Liver (tissue), 9 donors: Measurements from ENCODE around the gene FAM3B. TPM values are rescaled to one million over a fixed set of nuclear protein-coding genes. Genes with fewer than 3 reads are reported as not detected.

ENCODE experiments used
- DNase-seq: peaks from one replicate; pipeline ENCODE4 v3.0.0-alpha.2; 2017; ENCODE audit warnings: low spot score
- H3K27ac ChIP-seq, 2 donors: one replicate each; pipeline ENCODE4 v1.7.0; 2013; ENCODE audit warnings: inconsistent platforms in 2 of 2, low read length in 2 of 2, control low read depth in 1 of 2, low read depth in 1 of 2, mild to moderate bottlenecking in 1 of 2
- H3K27me3 ChIP-seq, 4 donors: one replicate each; pipeline versions ENCODE4 v1.6.1 to v1.7.0; 2013; ENCODE audit warnings: low read length in 3 of 4, inconsistent platforms in 1 of 4, mild to moderate bottlenecking in 1 of 4, moderate library complexity in 1 of 4; ENCODE audit not compliant: control insufficient read depth in 4 of 4, insufficient read depth in 4 of 4
- H3K36me3 ChIP-seq, 4 donors: one replicate each; pipeline versions ENCODE4 v1.6.1 to v1.7.0; 2013; ENCODE audit warnings: low read length in 3 of 4, mild to moderate bottlenecking in 3 of 4, low read depth in 1 of 4, moderate library complexity in 1 of 4; ENCODE audit not compliant: control insufficient read depth in 4 of 4, insufficient read depth in 3 of 4
- H3K4me1 ChIP-seq, 4 donors: one replicate each; pipeline versions ENCODE4 v1.6.1 to v1.7.0; 2013; ENCODE audit warnings: low read length in 3 of 4, mild to moderate bottlenecking in 3 of 4, moderate library complexity in 1 of 4; ENCODE audit not compliant: control insufficient read depth in 4 of 4, insufficient read depth in 4 of 4
- H3K4me3 ChIP-seq, 3 donors: one replicate each; pipeline versions ENCODE4 v1.6.1 to v1.7.0; 2013; ENCODE audit warnings: low read length in 3 of 3, control low read depth in 1 of 3, low read depth in 1 of 3, mild to moderate bottlenecking in 1 of 3
- H3K9ac ChIP-seq, 2 donors: one replicate each; pipeline ENCODE4 v1.7.0; 2013; ENCODE audit warnings: low read length in 2 of 2, mild to moderate bottlenecking in 2 of 2, moderate library complexity in 2 of 2, control low read depth in 1 of 2, low read depth in 1 of 2
- H3K9me3 ChIP-seq, 4 donors: one replicate each; pipeline versions ENCODE4 v1.6.1 to v1.7.0; 2013; ENCODE audit warnings: low read length in 3 of 4; ENCODE audit not compliant: control insufficient read depth in 4 of 4
- EGR1 ChIP-seq, 2 donors: IDR thresholded peaks; 2 replicates each; pipeline ENCODE4 v1.6.1; 2016 to 2018; ENCODE audit warnings: antibody characterized with exemption in 2 of 2, low read depth in 2 of 2
- FOXA1 ChIP-seq: IDR thresholded peaks from 2 replicates; pipeline ENCODE4 v1.6.1; 2016; ENCODE audit warnings: antibody characterized with exemption
- FOXA2 ChIP-seq: IDR thresholded peaks from 2 replicates; pipeline ENCODE4 v1.6.1; 2016; ENCODE audit warnings: antibody characterized with exemption
- GABPA ChIP-seq, 2 donors: IDR thresholded peaks in 1 of 2; conservative IDR thresholded peaks in 1 of 2; 2 replicates each; pipeline ENCODE4 v1.6.1; 2016; ENCODE audit warnings: antibody characterized with exemption in 2 of 2, mild to moderate bottlenecking in 1 of 2, moderate library complexity in 1 of 2
- HNF4A ChIP-seq, 2 donors: conservative IDR thresholded peaks; 2 replicates each; pipeline ENCODE4 v1.6.1; 2016; ENCODE audit warnings: antibody characterized with exemption in 2 of 2, mild to moderate bottlenecking in 2 of 2
- HNF4G ChIP-seq: IDR thresholded peaks from 2 replicates; pipeline ENCODE4 v1.6.1; 2016; ENCODE audit warnings: antibody characterized with exemption
- JUND ChIP-seq, 2 donors: IDR thresholded peaks; 2 replicates each; pipeline ENCODE4 v1.6.1; 2016; ENCODE audit warnings: antibody characterized with exemption in 2 of 2
- MAX ChIP-seq: IDR thresholded peaks from 2 replicates; pipeline ENCODE4 v1.6.1; 2016; ENCODE audit warnings: antibody characterized with exemption
- NR2F2 ChIP-seq: IDR thresholded peaks from 2 replicates; pipeline ENCODE4 v1.6.1; 2016; ENCODE audit warnings: antibody characterized with exemption
- RAD21 ChIP-seq, 2 donors: IDR thresholded peaks; 2 replicates each; pipeline ENCODE4 v1.6.1; 2016; ENCODE audit warnings: antibody characterized with exemption in 2 of 2, mild to moderate bottlenecking in 2 of 2
- REST ChIP-seq: IDR thresholded peaks from 2 replicates; pipeline ENCODE4 v1.6.1; 2016; ENCODE audit warnings: antibody characterized with exemption, mild to moderate bottlenecking
- RXRA ChIP-seq, 2 donors: IDR thresholded peaks; 2 replicates each; pipeline ENCODE4 v1.6.1; 2017 to 2018; ENCODE audit warnings: antibody characterized with exemption in 2 of 2, mild to moderate bottlenecking in 1 of 2
- SP1 ChIP-seq: IDR thresholded peaks from 2 replicates; pipeline ENCODE4 v1.6.1; 2018; ENCODE audit warnings: antibody characterized with exemption, mild to moderate bottlenecking
- TAF1 ChIP-seq: conservative IDR thresholded peaks from 2 replicates; pipeline ENCODE4 v1.6.1; 2016; ENCODE audit warnings: antibody characterized with exemption, mild to moderate bottlenecking
- YY1 ChIP-seq: IDR thresholded peaks from 2 replicates; pipeline ENCODE4 v1.6.1; 2016; ENCODE audit warnings: antibody characterized with exemption, mild to moderate bottlenecking
- ZBTB33 ChIP-seq: IDR thresholded peaks from 2 replicates; pipeline ENCODE4 v1.6.1; 2016; ENCODE audit warnings: antibody characterized with exemption
- WGBS: extraction: QIAGEN DNeasy Blood & Tissue Kit; methylation state at CpG from one replicate; pipeline ENCODE4 v1.1.7; 2013; 5-methylcytosine and 5-hydroxymethylcytosine counted together
- polyA plus RNA-seq, 2 donors: library from polyadenylated mRNA; stranded (reverse) in 1 of 2; unstranded in 1 of 2; fragments of 200-250 nt in 1 of 2; fragments of >200 nt in 1 of 2; fragmentation: Nextera tagmentation in 1 of 2; extraction: Ambion mirVana in 1 of 2; gene quantifications; one replicate each; pipeline versions ENCODE4 v1.2.1 to v1.2.3, GENCODE V29; 2013 to 2015
- total RNA-seq, 2 donors: library from RNA; depleted of rRNA; stranded (reverse); fragments of >200 nt; gene quantifications; one replicate each; pipeline ENCODE4 v1.2.3, GENCODE V29; 2014
- TF ChIP-seq, protein P1 (sequence below): fragments of 150-350 bp; IDR thresholded peaks from 2 replicates; pipeline ENCODE4 v1.5.1; 2017; ENCODE audit warnings: improper control_type of control experiment, low read depth, low read length; ENCODE audit not compliant: missing input control
- TF ChIP-seq, protein P2 (sequence below): IDR thresholded peaks from 2 replicates; pipeline ENCODE4 v1.6.1; 2016; ENCODE audit warnings: antibody characterized with exemption
- donor health status: healthy.
- donor health status: healthy.
- donor health status: healthy.
- donor health status: healthy.
- donor health status: healthy.

FAM3B gene
- total and polyA plus RNA-seq, 4 donors = 0.72 to 18.2 (median 3.4) TPM

DNA sequence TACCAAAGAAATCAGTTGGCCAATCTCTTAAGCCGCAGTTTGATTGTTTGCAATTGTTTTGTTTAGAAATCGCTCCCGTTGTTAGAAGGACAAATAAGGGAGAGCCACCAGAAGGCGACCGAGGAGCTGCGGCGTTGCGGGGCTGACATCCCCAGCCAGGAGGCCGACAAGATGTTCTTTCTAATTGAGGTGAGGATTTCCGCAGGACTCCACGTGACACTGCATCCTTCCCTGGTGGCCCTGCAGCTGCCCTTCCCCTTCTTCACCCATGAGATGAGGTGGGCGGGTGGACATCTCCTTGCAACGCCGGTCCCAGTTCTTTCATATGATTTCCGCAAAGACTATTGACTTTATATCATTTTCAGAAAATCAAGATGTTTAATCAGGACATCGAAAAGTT is 82.2 kb downstream of the FAM3B start:
- TF ChIP-seq ZBTB33 (no peak), EGR1 (IDR thresholded peaks at IDR 0.05; ENCODE audit: low read depth in 2 of 2) (no peak), FOXA2 (no peak), FOXA1 (no peak), GABPA (IDR thresholded peaks at IDR 0.05 in 1 of 2, conservative IDR thresholded peaks at IDR 0.05 in 1 of 2) (no peak), JUND (IDR thresholded peaks at IDR 0.05) (no peak)
- no peak overlapping the region for H3K9ac ChIP-seq
- no peaks in the 10 kb centered on the region for H3K9me3 ChIP-seq
- H3K4me1 ChIP-seq = no peaks in the 10 kb centered on the region
- peaks cover 0 to 2% (median 1%) of the 10 kb centered on the region in 4 donors for H3K36me3 ChIP-seq
- no peak for DNase-seq
- H3K4me3 ChIP-seq = no peak overlapping the region
- no peaks in the 10 kb centered on the region for H3K27me3 ChIP-seq
- no peak overlapping the region for H3K27ac ChIP-seq
- 90% methylated on average over 16 of the region's 16 CpGs for WGBS

DNA sequence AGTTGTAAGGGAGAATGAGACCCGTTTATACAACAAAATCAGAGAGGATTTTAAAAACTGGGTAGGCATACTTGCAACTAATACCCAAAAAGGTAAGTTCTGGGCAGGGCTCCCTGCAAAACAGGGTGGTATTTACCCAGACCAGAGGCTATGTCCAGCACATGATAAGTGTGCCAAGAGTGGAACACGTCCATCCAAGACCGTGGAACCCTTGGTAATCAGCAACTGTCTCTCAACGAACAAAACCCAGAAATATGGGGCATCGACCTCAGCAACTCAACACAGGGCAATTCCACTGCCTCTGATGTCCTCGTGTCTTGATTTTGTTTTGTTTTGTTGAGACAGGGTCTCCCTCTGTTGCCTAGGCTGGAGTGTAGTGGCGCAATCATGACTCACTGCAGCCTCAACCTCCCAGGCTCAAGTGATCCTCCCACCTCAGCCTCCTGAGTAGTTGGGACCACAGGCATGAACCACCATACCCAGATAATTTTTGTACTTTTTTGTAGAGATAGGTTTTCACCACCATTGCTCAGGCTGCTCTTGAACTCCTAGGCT is 82.7 kb downstream of the FAM3B start:
- Histone ChIP-seq H3K4me1 (no peaks in the 10 kb centered on the region), H3K4me3 (no peak overlapping the region), H3K9ac (no peak overlapping the region), H3K9me3 (no peaks in the 10 kb centered on the region), H3K36me3 (peaks cover 0 to 2% (median 1%) of the 10 kb centered on the region in 4 donors), H3K27me3 (no peaks in the 10 kb centered on the region), H3K27ac (no peak overlapping the region)
- 90% methylated on average over 7 of the region's 7 CpGs for WGBS
- TF ChIP-seq JUND (IDR thresholded peaks at IDR 0.05) (no peak), HNF4A (conservative IDR thresholded peaks at IDR 0.05) (no peak), RXRA (IDR thresholded peaks at IDR 0.05) (no peak), RAD21 (IDR thresholded peaks at IDR 0.05) (no peak), REST (no peak), FOXA2 (no peak), YY1 (no peak), HNF4G (no peak), GABPA (IDR thresholded peaks at IDR 0.05 in 1 of 2, conservative IDR thresholded peaks at IDR 0.05 in 1 of 2) (no peak), MAX (no peak), ZBTB33 (no peak), SP1 (no peak), EGR1 (IDR thresholded peaks at IDR 0.05; ENCODE audit: low read depth in 2 of 2) (no peak), FOXA1 (no peak), NR2F2 (no peak), TAF1 (no peak)
- TF ChIP-seq, protein P1, sequence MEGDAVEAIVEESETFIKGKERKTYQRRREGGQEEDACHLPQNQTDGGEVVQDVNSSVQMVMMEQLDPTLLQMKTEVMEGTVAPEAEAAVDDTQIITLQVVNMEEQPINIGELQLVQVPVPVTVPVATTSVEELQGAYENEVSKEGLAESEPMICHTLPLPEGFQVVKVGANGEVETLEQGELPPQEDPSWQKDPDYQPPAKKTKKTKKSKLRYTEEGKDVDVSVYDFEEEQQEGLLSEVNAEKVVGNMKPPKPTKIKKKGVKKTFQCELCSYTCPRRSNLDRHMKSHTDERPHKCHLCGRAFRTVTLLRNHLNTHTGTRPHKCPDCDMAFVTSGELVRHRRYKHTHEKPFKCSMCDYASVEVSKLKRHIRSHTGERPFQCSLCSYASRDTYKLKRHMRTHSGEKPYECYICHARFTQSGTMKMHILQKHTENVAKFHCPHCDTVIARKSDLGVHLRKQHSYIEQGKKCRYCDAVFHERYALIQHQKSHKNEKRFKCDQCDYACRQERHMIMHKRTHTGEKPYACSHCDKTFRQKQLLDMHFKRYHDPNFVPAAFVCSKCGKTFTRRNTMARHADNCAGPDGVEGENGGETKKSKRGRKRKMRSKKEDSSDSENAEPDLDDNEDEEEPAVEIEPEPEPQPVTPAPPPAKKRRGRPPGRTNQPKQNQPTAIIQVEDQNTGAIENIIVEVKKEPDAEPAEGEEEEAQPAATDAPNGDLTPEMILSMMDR = no peak
- TF ChIP-seq, protein P2, sequence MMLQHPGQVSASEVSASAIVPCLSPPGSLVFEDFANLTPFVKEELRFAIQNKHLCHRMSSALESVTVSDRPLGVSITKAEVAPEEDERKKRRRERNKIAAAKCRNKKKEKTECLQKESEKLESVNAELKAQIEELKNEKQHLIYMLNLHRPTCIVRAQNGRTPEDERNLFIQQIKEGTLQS = no peak
- no peak for DNase-seq
